ENCODE results near the gene ZBTB39. TPM values are rescaled to one million over a fixed set of nuclear protein-coding genes. Genes with fewer than 3 reads are reported as not detected.
"Not testable (repeated sequence)": the region's sequence is repeated elsewhere in the genome, so short reads cannot be mapped to it uniquely, and the experiment has no call there.

The ZBTB39 gene
- total RNA-seq, 1 donor from 2014 or later: 11.1 TPM

DNA sequence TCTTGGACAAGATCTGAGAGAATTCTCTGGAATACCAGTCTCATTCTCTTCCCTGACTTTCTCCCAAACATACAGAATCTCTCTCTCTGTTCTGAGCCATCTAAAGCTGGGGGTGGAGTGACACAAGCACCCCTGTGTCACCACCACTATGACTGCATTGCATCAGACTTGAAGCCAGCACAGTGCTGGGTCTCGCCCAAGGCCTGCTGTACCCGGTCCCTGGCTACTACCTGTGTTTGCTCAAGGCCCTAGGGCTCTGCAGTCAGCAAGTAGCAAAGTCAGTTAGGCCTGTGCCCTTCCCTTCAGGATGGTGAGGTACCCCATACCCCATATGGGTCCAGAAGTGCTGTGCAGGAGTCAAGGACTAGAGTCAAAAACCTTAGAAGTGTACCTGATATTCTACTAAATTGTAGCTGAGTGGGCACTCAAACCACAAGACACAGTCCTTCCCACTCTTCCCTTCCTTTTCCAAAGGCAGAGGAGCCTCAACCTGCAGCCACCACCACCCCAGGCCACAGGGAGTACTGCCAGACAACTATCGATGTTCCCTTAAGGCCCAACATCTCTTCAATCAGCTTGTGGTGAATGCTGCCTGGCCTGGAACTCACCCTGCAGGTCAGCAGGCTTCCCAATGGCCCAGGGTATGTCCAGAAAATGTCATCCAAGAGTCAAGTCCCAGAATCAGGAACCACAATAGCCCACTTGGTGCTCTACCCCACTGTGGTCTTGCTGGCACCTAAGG is 27.8 kb downstream of the ZBTB39 start:
- no peak for DNase-seq

DNA sequence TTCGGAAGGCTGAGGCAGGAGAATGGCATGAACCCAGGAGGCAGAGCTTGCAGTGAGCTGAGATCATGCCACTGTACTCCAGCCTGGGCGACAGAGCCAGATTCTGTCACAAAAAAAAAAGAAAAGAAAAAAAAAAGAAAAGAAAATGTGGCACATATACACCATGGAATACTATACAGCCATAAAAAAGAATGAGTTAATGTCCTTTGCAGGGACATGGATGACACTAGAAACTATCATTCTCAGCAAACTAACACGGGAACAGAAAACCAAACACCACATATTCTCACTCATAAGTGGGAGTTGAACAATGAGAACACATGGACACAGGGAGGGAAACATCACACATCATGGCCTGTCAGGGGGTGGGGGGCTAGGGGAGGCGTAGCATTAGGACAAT is 29.0 kb downstream of the ZBTB39 start:
- DNase-seq: not testable (repeated sequence)

DNA sequence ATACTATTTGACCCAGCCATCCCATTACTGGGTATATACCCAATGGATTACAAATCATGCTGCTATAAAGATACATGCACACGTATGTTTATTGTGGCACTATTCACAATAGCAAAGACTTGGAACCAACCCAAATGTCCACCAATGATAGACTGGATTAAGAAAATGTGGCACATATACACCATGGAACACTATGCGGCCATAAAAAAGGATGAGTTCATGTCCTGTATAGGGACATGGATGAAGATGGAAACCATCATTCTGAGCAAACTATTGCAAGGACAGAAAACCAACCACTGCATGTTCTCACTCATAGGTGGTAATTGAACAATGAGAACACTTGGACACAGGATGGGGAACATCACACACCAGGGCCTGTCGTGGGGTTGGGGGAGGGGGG is 32.1 kb downstream of the ZBTB39 start:
- DNase-seq: not testable (repeated sequence)

DNA sequence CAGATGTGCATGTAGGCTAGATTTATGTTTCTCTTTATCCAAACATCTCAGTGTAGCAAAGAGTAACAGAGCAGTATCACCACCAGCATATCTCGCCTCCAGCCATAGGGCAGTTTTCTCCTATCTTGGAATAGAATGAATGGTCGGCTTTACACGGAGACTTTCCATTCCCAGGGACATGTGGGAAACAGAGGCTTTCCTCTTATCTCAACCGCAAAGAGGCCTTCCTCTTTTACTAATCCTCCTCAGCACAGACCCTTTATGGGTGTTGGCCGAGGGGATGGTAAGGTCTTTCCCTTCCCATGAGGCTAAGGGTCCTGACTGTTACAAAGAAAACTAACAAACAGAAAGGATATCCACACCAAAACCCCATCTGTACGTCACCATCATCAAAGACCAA is 37.4 kb downstream of the ZBTB39 start:
- not testable (repeated sequence) for DNase-seq

DNA sequence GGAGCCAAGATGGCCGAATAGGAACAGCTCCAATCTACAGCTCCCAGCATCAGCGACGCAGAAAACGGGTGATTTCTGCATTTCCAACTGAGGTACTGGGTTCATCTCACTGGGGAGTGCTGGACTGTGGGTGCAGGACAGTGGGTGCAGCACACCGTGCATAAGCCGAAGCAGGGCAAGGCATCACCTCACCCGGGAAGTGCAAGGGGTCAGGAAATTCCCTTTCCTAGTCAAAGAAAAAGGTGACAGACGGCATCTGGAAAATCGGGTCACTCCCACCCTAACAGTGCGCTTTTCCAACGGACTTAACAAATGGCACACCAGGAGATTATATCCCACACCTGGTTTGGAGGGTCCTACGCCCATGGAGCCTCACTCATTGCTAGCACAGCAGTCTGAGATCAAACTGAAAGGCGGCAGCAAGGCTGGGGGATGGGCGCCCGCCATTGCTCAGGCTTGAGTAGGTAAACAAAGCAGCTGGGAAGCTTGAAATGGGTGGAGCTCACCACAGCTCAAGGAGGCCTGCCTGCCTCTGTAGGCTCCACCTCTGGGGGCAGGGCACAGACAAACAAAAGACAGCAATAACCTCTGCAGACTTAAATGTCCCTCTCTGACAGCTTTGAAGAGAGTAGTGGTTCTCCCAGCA is 40.2 kb downstream of the ZBTB39 start:
- DNase-seq: not testable (repeated sequence)

DNA sequence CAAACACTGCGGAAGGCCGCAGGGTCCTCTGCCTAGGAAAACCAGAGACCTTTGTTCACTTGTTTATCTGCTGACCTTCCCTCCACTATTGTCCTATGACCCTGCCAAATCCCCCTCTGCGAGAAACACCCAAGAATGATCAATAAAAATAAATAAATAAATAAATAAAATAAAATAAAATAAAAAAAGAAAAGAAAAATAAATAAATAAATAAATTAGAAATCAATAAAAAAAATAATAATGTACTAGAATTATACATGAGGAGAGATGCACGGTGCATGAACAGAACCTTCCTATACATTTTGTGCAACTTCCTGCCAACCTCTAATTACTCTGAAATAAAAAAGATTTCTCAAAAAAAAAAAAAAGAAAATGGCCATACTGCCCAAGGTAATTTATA is 41.2 kb downstream of the ZBTB39 start:
- DNase-seq: not testable (repeated sequence)

DNA sequence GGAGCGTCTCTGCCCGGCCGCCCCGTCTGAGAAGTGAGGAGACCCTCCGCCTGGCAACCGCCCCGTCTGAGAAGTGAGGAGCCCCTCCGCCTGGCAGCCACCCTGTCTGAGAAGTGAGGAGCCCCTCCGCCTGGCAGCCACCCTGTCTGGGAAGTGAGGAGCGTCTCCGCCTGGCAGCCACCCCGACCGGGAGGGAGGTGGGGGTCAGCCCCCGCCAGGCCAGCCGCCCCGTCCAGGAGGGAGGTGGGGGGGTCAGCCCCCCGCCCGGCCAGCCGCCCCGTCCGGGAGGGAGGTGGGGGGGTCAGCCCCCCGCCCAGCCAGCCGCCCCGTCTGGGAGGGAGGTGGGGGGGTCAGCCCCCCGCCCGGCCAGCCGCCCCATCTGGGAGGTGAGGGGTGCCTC is 42.8 kb downstream of the ZBTB39 start:
- not testable (repeated sequence) for DNase-seq

DNA sequence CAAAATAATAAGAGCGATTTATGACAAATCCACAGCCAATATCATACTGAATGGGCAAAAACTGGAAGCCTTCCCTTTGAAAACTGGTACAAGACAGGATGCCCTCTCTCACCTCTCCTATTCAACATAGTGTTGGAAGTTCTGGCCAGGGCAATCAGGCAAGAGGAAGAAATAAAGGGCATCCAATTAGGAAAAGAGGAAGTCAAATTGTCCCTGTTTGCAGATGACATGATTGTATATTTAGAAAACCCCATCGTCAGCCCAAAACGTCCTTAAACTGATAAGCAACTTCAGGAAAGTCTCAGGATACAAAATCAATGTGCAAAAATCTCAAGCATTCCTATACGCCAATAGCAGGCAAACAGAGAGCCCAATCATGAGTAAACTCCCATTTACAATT is 44.1 kb downstream of the ZBTB39 start:
- DNase-seq: not testable (repeated sequence)

DNA sequence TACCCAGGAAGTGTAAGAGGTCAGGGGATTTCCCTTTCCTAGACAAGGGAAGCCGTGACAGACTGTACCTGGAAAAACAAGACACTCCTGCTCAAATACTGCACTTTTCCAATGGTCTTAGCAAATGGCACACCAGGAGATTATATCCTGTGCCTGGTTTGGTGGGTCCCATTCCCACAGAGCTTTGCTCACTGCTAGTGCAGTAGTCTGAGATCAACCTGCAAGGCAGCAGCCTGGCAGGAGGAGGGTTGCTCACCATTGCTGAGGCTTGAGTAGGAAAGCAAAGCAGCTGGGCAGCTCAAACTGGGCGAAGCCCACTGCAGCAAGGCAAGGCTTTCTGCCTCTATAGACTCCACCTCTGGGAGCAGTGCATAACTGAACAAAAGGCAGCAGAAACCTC is 47.9 kb downstream of the ZBTB39 start:
- no peak for DNase-seq

DNA sequence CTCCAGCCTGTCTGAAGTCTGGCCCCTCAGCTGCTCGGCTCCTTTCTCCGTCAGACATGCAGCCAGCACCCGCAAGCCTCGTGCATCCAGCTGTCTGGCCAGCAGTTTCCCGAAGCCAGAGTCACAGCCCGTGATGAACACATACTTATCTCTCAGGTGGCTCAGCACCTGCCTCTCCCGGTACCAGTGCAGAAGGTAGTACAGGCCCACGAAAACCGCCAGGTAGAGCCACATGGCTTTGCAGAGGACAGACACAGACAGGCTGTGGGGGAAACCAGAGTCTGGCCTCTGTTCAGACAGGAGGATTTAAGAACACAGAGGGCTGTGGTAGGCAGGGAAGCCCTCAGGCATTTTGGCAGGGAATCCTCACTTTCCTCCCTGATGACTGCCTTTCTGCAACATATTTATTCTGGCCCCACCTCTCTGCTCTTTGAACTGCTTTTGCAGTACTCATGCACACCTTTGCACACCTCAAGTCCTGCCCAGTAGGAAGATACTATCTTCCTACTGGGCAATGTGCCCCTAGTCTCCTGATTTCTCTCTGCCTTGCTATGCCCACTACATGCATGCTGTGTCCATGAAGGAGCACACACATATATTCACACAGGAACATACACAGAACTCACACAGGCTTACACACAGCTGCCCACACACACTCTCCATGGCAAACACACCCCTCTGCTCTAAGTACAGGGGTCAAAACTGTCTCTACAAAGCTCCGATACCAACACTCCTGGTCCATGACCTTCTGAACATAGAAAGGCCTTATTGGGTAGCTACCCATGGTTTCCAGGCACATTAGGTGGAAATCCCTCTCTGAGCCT is 48.9 kb downstream of the ZBTB39 start, which contains the start of gene RDH16:
RDH16 (minus strand) TSS at position 380 of the 824 bp plus-strand sequence; CDS start at position 234, 146 bp downstream.
- DNase-seq: no peak

DNA sequence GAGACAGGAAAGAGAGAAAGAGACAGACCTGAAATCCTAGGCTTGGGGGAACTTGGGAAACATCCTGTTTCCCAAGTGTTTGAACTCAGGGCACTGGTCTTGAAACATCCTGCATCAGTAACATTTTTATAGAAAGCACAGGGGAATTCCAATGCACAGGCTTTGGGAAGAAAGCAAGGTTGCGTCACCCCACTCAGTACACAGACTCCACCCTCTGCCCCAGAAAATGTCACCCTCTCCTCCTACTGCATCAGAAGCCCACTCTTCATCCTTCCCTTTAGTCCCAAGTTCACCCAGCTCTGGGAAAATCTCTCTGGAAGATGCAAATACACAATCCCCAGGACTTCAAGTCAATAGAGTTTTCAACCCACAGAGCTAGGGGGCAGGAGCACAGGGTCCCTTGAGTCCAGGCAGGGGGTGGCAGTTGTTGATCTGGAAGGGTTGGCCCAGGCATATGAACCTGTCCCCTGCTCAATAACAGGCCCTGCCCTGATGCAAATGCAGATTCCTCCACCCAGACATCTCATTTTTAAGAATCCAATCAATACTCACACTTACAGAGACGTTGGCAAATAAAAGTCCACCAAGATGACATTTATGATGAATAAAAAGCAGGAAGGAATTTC is 50.6 kb downstream of the ZBTB39 start:
- no peak for DNase-seq

DNA sequence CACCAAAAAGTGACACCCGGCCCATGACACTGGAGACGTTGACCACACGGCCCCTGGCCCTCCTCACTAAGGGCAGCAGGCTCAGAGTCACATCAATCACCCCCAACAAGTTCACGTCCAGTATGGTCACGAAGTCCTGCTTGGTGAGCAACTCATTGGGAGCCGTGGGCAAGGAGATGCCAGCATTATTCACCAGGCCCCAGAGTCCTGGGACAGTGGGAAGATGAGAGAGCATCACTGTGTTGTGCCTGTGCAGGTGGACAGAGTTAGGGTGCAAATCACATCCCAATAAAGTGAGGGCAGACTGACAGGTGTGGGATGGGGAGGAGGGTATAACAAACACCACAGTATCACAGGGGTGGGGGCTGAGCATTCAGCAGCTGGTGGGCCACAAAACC is 51.4 kb downstream of the ZBTB39 start:
- DNase-seq: no peak

DNA sequence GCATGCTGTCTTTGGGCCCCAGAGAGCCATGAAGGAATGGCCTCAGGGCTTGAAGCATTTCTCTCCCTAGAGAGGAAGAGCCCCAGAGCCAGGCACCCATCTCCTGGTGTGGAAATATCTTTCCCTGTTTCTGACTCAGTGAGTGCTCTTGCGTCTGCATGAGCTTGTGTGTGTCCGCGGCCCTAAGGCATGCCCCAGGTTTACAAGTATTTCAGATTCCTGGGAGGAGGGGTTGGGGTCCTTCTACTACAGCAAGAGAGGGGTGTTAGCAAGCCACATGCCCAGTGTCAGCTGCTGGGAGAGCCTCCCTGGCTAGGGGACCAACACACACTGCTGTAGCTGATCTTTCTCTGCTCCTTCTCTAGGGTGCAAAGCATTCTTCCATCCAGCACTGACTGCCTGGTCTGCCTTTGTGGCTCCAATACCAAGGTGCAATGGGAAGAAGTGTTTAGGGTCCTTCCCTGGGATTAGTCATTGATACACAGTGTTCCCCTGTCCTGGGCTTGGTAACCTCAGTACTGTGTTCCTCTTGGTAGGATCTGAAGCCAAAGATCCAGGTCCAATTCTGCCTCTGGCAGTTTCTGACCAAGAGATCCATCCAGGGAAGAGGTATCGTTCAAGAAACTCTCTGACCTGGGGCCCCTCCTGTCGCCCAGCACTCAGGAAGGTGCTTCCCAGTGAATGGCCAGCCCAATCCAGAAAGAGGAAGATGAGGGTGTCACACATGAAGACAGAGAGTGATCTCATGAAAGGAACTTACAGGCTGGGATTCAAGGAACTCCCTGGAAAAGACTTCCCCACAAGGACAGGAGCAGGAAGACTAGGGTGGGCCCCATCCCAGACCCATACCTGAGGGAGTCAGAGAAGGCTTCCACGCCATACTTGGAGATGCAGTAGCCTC is 52.0 kb downstream of the ZBTB39 start:
- DNase-seq: no peak

DNA sequence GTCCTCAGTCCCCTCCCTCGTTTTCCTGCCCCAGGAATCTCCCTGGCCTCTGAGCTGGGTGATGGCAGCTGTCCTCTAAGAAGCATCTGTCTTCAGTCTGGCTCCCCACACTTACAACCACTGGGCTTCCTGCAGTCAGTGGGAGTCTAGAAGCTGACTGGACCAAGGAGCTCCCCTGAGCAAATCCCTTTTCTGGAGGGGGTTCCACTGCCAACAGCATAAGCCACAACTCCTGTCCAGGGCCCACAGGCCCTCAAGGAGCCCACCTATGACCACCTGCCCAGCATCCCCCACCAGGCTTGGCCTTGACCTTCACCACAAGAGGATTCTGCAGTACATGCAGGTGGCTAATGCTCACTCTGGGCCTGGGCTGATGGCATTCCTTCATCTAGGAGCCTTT is 53.0 kb downstream of the ZBTB39 start:
- DNase-seq: no peak

DNA sequence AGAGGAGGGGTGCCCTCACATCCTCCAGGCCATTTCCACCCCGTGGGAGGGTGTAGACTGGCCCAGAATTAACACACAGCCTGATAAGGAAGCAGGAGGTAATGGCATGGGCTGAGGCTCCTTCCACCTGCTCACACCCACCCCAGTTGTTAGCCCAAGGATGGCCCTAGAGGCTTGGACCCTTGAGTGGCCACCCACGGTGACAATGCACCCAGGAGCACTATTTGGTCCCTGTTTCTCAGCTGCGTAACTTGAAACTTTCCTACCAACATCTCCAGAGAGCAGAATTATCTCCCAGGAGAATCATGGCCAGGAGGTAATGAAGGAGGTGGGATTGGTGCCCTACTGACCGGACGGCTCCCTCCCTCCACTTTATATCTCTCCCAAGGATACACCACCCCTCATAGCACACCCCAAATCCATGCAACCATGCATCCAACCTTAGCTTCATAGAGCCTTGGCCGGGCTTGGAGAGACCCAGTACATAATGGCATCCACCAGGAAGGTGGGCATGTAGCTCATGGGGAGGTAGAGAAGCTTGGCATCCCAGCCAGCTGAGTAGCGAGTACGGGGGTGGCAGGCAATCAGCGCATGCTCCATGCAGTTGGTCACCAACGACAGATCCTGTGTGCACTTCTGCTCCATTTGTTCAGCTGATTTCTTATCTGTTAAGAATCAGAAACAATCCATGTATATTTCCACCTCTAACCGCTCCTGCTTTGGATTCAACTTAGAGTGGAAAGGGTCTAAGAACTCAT is 54.6 kb downstream of the ZBTB39 start:
- DNase-seq: no peak

DNA sequence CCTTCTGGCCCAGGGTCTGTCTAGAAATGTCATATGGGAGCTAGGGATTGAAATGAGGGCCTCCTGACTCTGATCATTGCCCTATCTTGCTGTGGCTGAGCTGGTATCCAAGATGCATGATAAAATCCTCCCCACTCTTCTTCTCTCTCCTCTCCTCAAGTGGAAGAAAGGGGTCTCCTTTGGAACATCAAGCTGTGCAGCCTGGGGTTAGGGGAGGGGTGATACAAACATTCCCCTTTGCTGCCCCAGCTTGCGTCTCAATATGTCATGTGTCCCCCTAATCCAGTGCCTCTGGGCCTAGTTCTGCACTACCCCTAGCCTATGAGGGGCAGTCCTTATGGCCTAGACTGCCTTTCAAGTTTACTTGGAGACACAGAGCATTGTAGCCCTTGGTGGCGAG is 57.5 kb downstream of the ZBTB39 start:
- no peak for DNase-seq

Other genes with a start within 250 kb of the ZBTB39 start
- 0.51 TPM in 1 of 2 replicates, not detected in the other for gene HSD17B6, start 243.2 kb downstream of the ZBTB39 start, total RNA-seq
- gene SDR9C7, start 72.1 kb downstream of the ZBTB39 start, total RNA-seq: not detected in 2 replicates
- 0.17 TPM in 1 of 2 replicates, not detected in the other for gene RDH16, start 48.9 kb downstream of the ZBTB39 start, total RNA-seq
- gene TAC3, start 10.0 kb upstream of the ZBTB39 start, total RNA-seq: not detected in 2 replicates
- gene MYO1A, start 43.6 kb upstream of the ZBTB39 start, total RNA-seq: not detected in 2 replicates
- 7.8 and 10.7 TPM in 2 replicates for gene NEMP1, start 72.2 kb upstream of the ZBTB39 start, total RNA-seq
- gene NAB2, start 82.6 kb upstream of the ZBTB39 start, total RNA-seq: 9.6 and 26.9 TPM in 2 replicates
- 39.6 and 40.5 TPM in 2 replicates for gene STAT6, start 104.8 kb upstream of the ZBTB39 start, total RNA-seq
- 1.7 and 3.2 TPM in 2 replicates for gene LRP1, start 121.9 kb upstream of the ZBTB39 start, total RNA-seq
- not detected in 2 replicates for gene LRP1-AS, start 141.1 kb upstream of the ZBTB39 start, total RNA-seq
- 0.51 TPM in 1 of 2 replicates, not detected in the other for gene NXPH4, start 210.2 kb upstream of the ZBTB39 start, total RNA-seq
- gene SHMT2, start 223.2 kb upstream of the ZBTB39 start, total RNA-seq: 140 and 291 TPM in 2 replicates
- gene STAC3, start 244.6 kb upstream of the ZBTB39 start, total RNA-seq: 0.65 TPM in 1 of 2 replicates, not detected in the other